Sigmoid colon (tissue), 7 donors: ENCODE measurements around the gene SLC30A9. TPM values are rescaled to one million over a fixed set of nuclear protein-coding genes. Genes with fewer than 3 reads are reported as not detected.

ENCODE experiments used
- DNase-seq: peaks from one replicate; pipeline ENCODE4 v3.0.0-alpha.2; 2019
- H3K27ac ChIP-seq, 4 donors: fragments of 200-600 bp; sonication (generic); one replicate each; pipeline ENCODE4 v1.5.1; 2016 to 2019; ENCODE audit warnings: mild to moderate bottlenecking in 1 of 4
- H3K27me3 ChIP-seq, 3 donors: fragments of 200-600 bp; sonication (generic); one replicate each; pipeline ENCODE4 v1.5.1; 2019; ENCODE audit warnings: mild to moderate bottlenecking in 1 of 3
- H3K36me3 ChIP-seq, 4 donors: fragments of 200-600 bp; sonication (generic); one replicate each; pipeline ENCODE4 v1.5.1; 2016 to 2019
- H3K4me1 ChIP-seq, 4 donors: fragments of 200-600 bp; sonication (generic); one replicate each; pipeline ENCODE4 v1.5.1; 2017 to 2019
- H3K4me3 ChIP-seq, 4 donors: fragments of 200-600 bp; sonication (generic); one replicate each; pipeline ENCODE4 v1.5.1; 2017 to 2019; ENCODE audit warnings: mild to moderate bottlenecking in 2 of 4, moderate library complexity in 1 of 4
- H3K9me3 ChIP-seq, 4 donors: fragments of 200-600 bp in 3 of 4; sonication (generic) in 3 of 4; one replicate each; pipeline versions ENCODE4 v1.5.1 to v1.6.1; 2013 to 2019
- CTCF ChIP-seq, 4 experiments: fragments of 450-650 bp in 3 of 4; fragments of 200-600 bp in 1 of 4; IDR thresholded peaks; one replicate each; pipeline ENCODE4 v1.5.1; 2016 to 2019; ENCODE audit warnings: antibody characterized with exemption in 4 of 4, mild to moderate bottlenecking in 3 of 4, moderate library complexity in 2 of 4
- EP300 ChIP-seq, 4 donors: sonication (generic); formaldehyde crosslinking; IDR thresholded peaks; one replicate each; pipeline ENCODE4 v1.6.1; 2017; ENCODE audit warnings: antibody characterized with exemption in 4 of 4
- POLR2A ChIP-seq, 2 donors: fragments of 450-650 bp; IDR thresholded peaks; one replicate each; pipeline ENCODE4 v1.6.1; 2016; ENCODE audit warnings: antibody characterized with exemption in 2 of 2, mild to moderate bottlenecking in 2 of 2, moderate library complexity in 2 of 2
- POLR2AphosphoS5 ChIP-seq, 4 donors: sonication (generic); formaldehyde crosslinking; IDR thresholded peaks; one replicate each; pipeline ENCODE4 v1.6.1; 2017; ENCODE audit warnings: antibody characterized with exemption in 4 of 4
- WGBS, 2 donors: extraction: QIAGEN DNeasy Blood & Tissue Kit; methylation state at CpG; one replicate each; pipeline ENCODE4 v1.1.7; 2013; 5-methylcytosine and 5-hydroxymethylcytosine counted together
- intact Hi-C: fragments of 100-400 bp; cut with DNase I; formaldehyde crosslinking; loops from one replicate; pipeline ENCODE4 v1.15.1; 2023
- polyA plus RNA-seq, 3 donors: library from polyadenylated mRNA; stranded (reverse); fragments of 200-250 nt; gene quantifications; one replicate each; pipeline ENCODE4 v1.2.3, GENCODE V29; 2013
- total RNA-seq, 4 donors: library from RNA; depleted of rRNA; stranded (reverse); fragments of >200 nt; gene quantifications; one replicate each; pipeline ENCODE4 v1.1.0, GENCODE V29; 2016
- donor health status: healthy with polysubstance abuse.
- donor health status: Bipolar disorder and iron deficiency.
- donor health status: healthy.

The SLC30A9 gene
- total and polyA plus RNA-seq, 7 donors: 27.2 to 43.5 (median 40.7) TPM

- H3K27me3 ChIP-seq: no peaks in the 10 kb centered on the region
- no peak overlapping the region for H3K4me3 ChIP-seq
- intact Hi-C loops: no loop called here
- TF ChIP-seq CTCF (IDR thresholded peaks at IDR 0.05) (no peak), EP300 (IDR thresholded peaks at IDR 0.05) (no peak), POLR2A (IDR thresholded peaks at IDR 0.05) (no peak), POLR2AphosphoS5 (IDR thresholded peaks at IDR 0.05) (no peak)
- 93 to 94% methylated on average over 22 of the region's 22 CpGs for WGBS, 2 donors
- no peaks in the 10 kb centered on the region for H3K9me3 ChIP-seq
- no peaks in the 10 kb centered on the region for H3K4me1 ChIP-seq
- no peak overlapping the region for H3K27ac ChIP-seq
- no peak for DNase-seq
- no peaks in the 10 kb centered on the region for H3K36me3 ChIP-seq
These were observed 7.6 kb upstream of the SLC30A9 start for GRCh38 chr4:41982716-41983115.

DNA sequence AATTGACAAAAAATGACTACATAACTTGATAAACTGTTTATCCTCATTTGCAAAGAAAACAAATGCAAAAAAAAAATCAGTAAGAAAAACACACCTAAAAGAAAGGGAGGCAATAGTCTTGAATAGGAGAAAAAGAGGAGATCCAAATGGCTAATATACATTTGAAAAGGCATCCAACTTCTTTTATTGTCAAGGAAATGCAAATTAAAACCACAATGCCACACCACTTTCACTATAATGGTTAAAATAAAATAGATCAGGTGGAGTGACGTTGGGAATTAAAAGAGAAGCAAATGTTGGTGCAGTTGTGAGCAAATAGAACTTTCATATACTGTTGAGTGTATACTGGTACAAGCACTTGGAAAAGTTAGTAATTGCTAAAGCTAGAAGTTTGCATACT, 5.2 kb upstream of the SLC30A9 start:
- TF ChIP-seq POLR2A (IDR thresholded peaks at IDR 0.05) (no peak), EP300 (IDR thresholded peaks at IDR 0.05) (no peak), POLR2AphosphoS5 (IDR thresholded peaks at IDR 0.05) (no peak), CTCF (IDR thresholded peaks at IDR 0.05) (no peak)
- H3K4me1 ChIP-seq: peaks cover 0 to 10% (median 5%) of the 10 kb centered on the region in 4 donors
- no peak overlapping the region for H3K4me3 ChIP-seq
- no peaks in the 10 kb centered on the region for H3K9me3 ChIP-seq
- 57 to 59% methylated on average over 1 of the region's 1 CpG for WGBS, 2 donors
- DNase-seq: no peak
- H3K27ac ChIP-seq: no peak overlapping the region
- H3K27me3 ChIP-seq: no peaks in the 10 kb centered on the region
- H3K36me3 ChIP-seq: no peaks in the 10 kb centered on the region
- intact Hi-C loops: no loop called here

GRCh38 chr4:41989994-41990364, 351 bp upstream of the SLC30A9 start:
- no peak for DNase-seq
- intact Hi-C loops: loop anchor here (2.0 kb wide), 1 partner anchor 53 kb away; no protein-coding TSS in a partner anchor
- no peaks in the 10 kb centered on the region for H3K36me3 ChIP-seq
- no peaks in the 10 kb centered on the region for H3K9me3 ChIP-seq
- no peak for TF ChIP-seq CTCF (IDR thresholded peaks at IDR 0.05)
- TF ChIP-seq POLR2A (IDR thresholded peaks at IDR 0.05): no peak
- no peak for TF ChIP-seq EP300 (IDR thresholded peaks at IDR 0.05)
- TF ChIP-seq POLR2AphosphoS5 (IDR thresholded peaks at IDR 0.05): no peak
- H3K4me3 ChIP-seq: peak overlapping the region; percentile 74 to 93 (median 88)
- 1% methylated on average over 12 of the region's 12 CpGs for WGBS, 2 donors
- no peaks in the 10 kb centered on the region for H3K27me3 ChIP-seq
- H3K27ac ChIP-seq: peak overlapping the region; percentile 83 to 89 (median 88)
- peaks cover 0 to 29% (median 23%) of the 10 kb centered on the region in 4 donors for H3K4me1 ChIP-seq

- H3K27me3 ChIP-seq: no peaks in the 10 kb centered on the region
- no peak overlapping the region for H3K4me3 ChIP-seq
- DNase-seq: no peak
- WGBS, 2 donors: 88 to 91% methylated on average over 10 of the region's 10 CpGs
- no peak overlapping the region for H3K27ac ChIP-seq
- no peaks in the 10 kb centered on the region for H3K36me3 ChIP-seq
- intact Hi-C loops: loop anchor here (2.0 kb wide), 1 partner anchor 55 kb away; no protein-coding TSS in a partner anchor
- H3K9me3 ChIP-seq: no peaks in the 10 kb centered on the region
- H3K4me1 ChIP-seq: peaks cover 0 to 29% (median 23%) of the 10 kb centered on the region in 4 donors
- TF ChIP-seq EP300 (IDR thresholded peaks at IDR 0.05) (no peak), POLR2AphosphoS5 (IDR thresholded peaks at IDR 0.05) (no peak), POLR2A (IDR thresholded peaks at IDR 0.05) (no peak), CTCF (IDR thresholded peaks at IDR 0.05) (no peak)
These were observed 1.8 kb downstream of the SLC30A9 start for GRCh38 chr4:41991916-41992767.
